Liver (tissue), 9 donors: ENCODE measurements around the gene ST3GAL4. TPM values are rescaled to one million over a fixed set of nuclear protein-coding genes. Genes with fewer than 3 reads are reported as not detected.
A peak's percentile ranks its signal among the peaks of the same experiment; 100 is the strongest.

Source experiments
- DNase-seq: peaks from one replicate; pipeline ENCODE4 v3.0.0-alpha.2; 2017; ENCODE audit warnings: low spot score
- H3K27ac ChIP-seq, 2 donors: one replicate each; pipeline ENCODE4 v1.7.0; 2013; ENCODE audit warnings: inconsistent platforms in 2 of 2, low read length in 2 of 2, control low read depth in 1 of 2, low read depth in 1 of 2, mild to moderate bottlenecking in 1 of 2
- H3K27me3 ChIP-seq, 4 donors: one replicate each; pipeline versions ENCODE4 v1.6.1 to v1.7.0; 2013; ENCODE audit warnings: low read length in 3 of 4, inconsistent platforms in 1 of 4, mild to moderate bottlenecking in 1 of 4, moderate library complexity in 1 of 4; ENCODE audit not compliant: control insufficient read depth in 4 of 4, insufficient read depth in 4 of 4
- H3K36me3 ChIP-seq, 4 donors: one replicate each; pipeline versions ENCODE4 v1.6.1 to v1.7.0; 2013; ENCODE audit warnings: low read length in 3 of 4, mild to moderate bottlenecking in 3 of 4, low read depth in 1 of 4, moderate library complexity in 1 of 4; ENCODE audit not compliant: control insufficient read depth in 4 of 4, insufficient read depth in 3 of 4
- H3K4me1 ChIP-seq, 4 donors: one replicate each; pipeline versions ENCODE4 v1.6.1 to v1.7.0; 2013; ENCODE audit warnings: low read length in 3 of 4, mild to moderate bottlenecking in 3 of 4, moderate library complexity in 1 of 4; ENCODE audit not compliant: control insufficient read depth in 4 of 4, insufficient read depth in 4 of 4
- H3K4me3 ChIP-seq, 3 donors: one replicate each; pipeline versions ENCODE4 v1.6.1 to v1.7.0; 2013; ENCODE audit warnings: low read length in 3 of 3, control low read depth in 1 of 3, low read depth in 1 of 3, mild to moderate bottlenecking in 1 of 3
- H3K9ac ChIP-seq, 2 donors: one replicate each; pipeline ENCODE4 v1.7.0; 2013; ENCODE audit warnings: low read length in 2 of 2, mild to moderate bottlenecking in 2 of 2, moderate library complexity in 2 of 2, control low read depth in 1 of 2, low read depth in 1 of 2
- H3K9me3 ChIP-seq, 4 donors: one replicate each; pipeline versions ENCODE4 v1.6.1 to v1.7.0; 2013; ENCODE audit warnings: low read length in 3 of 4; ENCODE audit not compliant: control insufficient read depth in 4 of 4
- NR2F2 ChIP-seq: IDR thresholded peaks from 2 replicates; pipeline ENCODE4 v1.6.1; 2016; ENCODE audit warnings: antibody characterized with exemption
- TAF1 ChIP-seq: conservative IDR thresholded peaks from 2 replicates; pipeline ENCODE4 v1.6.1; 2016; ENCODE audit warnings: antibody characterized with exemption, mild to moderate bottlenecking
- YY1 ChIP-seq: IDR thresholded peaks from 2 replicates; pipeline ENCODE4 v1.6.1; 2016; ENCODE audit warnings: antibody characterized with exemption, mild to moderate bottlenecking
- WGBS: extraction: QIAGEN DNeasy Blood & Tissue Kit; methylation state at CpG from one replicate; pipeline ENCODE4 v1.1.7; 2013; 5-methylcytosine and 5-hydroxymethylcytosine counted together
- polyA plus RNA-seq, 2 donors: library from polyadenylated mRNA; stranded (reverse) in 1 of 2; unstranded in 1 of 2; fragments of 200-250 nt in 1 of 2; fragments of >200 nt in 1 of 2; fragmentation: Nextera tagmentation in 1 of 2; extraction: Ambion mirVana in 1 of 2; gene quantifications; one replicate each; pipeline versions ENCODE4 v1.2.1 to v1.2.3, GENCODE V29; 2013 to 2015
- total RNA-seq, 2 donors: library from RNA; depleted of rRNA; stranded (reverse); fragments of >200 nt; gene quantifications; one replicate each; pipeline ENCODE4 v1.2.3, GENCODE V29; 2014
- TF ChIP-seq, protein P1 (sequence below): IDR thresholded peaks from 2 replicates; pipeline ENCODE4 v1.6.1; 2016; ENCODE audit warnings: antibody characterized with exemption, mild to moderate bottlenecking
- TF ChIP-seq, protein P2 (sequence below): IDR thresholded peaks from 2 replicates; pipeline ENCODE4 v1.6.1; 2016; ENCODE audit warnings: antibody characterized with exemption
- TF ChIP-seq, protein P3 (sequence below): fragments of 150-350 bp; IDR thresholded peaks from 2 replicates; pipeline ENCODE4 v1.5.1; 2017; ENCODE audit warnings: improper control_type of control experiment, low read depth, low read length; ENCODE audit not compliant: missing input control
- TF ChIP-seq, protein P4 (sequence below): IDR thresholded peaks from 2 replicates; pipeline ENCODE4 v1.6.1; 2016; ENCODE audit warnings: antibody characterized with exemption
- donor health status: healthy.
- donor health status: healthy.
- donor health status: healthy.
- donor health status: healthy.
- donor health status: healthy.

ST3GAL4 gene
- total and polyA plus RNA-seq, 4 donors, result 4.5 to 18.4 (median 10.6) TPM

DNA sequence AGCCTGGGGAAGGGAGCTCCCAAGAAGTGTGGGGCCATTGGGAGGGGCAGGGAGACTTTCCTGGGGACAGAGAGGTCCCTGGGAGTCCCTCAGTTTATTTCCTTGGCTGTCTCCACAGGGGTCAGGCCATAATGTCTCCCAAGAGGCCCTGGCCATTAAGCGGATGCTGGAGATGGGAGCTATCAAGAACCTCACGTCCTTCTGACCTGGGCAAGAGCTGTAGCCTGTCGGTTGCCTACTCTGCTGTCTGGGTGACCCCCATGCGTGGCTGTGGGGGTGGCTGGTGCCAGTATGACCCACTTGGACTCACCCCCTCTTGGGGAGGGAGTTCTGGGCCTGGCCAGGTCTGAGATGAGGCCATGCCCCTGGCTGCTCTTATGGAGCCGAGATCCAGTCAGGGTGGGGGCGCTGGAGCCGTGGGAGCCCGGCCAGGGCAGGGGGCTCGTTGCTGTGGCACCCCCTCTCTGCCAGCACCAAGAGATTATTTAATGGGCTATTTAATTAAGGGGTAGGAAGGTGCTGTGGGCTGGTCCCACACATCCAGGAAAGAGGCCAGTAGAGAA, 58.4 kb downstream of the ST3GAL4 start (continued):
- TF ChIP-seq, protein P1, sequence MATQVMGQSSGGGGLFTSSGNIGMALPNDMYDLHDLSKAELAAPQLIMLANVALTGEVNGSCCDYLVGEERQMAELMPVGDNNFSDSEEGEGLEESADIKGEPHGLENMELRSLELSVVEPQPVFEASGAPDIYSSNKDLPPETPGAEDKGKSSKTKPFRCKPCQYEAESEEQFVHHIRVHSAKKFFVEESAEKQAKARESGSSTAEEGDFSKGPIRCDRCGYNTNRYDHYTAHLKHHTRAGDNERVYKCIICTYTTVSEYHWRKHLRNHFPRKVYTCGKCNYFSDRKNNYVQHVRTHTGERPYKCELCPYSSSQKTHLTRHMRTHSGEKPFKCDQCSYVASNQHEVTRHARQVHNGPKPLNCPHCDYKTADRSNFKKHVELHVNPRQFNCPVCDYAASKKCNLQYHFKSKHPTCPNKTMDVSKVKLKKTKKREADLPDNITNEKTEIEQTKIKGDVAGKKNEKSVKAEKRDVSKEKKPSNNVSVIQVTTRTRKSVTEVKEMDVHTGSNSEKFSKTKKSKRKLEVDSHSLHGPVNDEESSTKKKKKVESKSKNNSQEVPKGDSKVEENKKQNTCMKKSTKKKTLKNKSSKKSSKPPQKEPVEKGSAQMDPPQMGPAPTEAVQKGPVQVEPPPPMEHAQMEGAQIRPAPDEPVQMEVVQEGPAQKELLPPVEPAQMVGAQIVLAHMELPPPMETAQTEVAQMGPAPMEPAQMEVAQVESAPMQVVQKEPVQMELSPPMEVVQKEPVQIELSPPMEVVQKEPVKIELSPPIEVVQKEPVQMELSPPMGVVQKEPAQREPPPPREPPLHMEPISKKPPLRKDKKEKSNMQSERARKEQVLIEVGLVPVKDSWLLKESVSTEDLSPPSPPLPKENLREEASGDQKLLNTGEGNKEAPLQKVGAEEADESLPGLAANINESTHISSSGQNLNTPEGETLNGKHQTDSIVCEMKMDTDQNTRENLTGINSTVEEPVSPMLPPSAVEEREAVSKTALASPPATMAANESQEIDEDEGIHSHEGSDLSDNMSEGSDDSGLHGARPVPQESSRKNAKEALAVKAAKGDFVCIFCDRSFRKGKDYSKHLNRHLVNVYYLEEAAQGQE, result no peak
- TF ChIP-seq, protein P2, sequence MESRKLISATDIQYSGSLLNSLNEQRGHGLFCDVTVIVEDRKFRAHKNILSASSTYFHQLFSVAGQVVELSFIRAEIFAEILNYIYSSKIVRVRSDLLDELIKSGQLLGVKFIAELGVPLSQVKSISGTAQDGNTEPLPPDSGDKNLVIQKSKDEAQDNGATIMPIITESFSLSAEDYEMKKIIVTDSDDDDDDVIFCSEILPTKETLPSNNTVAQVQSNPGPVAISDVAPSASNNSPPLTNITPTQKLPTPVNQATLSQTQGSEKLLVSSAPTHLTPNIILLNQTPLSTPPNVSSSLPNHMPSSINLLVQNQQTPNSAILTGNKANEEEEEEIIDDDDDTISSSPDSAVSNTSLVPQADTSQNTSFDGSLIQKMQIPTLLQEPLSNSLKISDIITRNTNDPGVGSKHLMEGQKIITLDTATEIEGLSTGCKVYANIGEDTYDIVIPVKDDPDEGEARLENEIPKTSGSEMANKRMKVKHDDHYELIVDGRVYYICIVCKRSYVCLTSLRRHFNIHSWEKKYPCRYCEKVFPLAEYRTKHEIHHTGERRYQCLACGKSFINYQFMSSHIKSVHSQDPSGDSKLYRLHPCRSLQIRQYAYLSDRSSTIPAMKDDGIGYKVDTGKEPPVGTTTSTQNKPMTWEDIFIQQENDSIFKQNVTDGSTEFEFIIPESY, result no peak

DNA sequence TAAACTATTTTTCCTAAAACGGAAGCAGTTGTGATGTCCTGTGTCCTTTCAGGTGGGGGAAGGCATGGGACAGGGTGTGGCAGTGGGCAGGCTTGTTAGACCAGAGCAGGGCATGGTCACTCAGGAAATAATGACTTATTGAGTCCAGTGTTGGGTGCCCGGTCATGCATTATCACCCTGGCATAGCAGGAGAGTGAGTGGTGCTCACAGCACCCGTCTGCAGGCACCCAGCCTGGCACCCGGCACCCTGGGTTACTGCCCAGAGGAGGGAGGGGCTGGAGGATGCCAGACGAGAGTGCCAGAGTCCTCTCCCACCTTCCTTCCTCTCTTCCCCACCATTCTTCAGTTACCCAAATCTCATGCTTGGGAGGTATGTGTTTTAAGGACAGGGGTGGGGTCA, 59.1 kb downstream of the ST3GAL4 start:
- Histone ChIP-seq H3K4me1 (peaks cover 0 to 3% (median 0%) of the 10 kb centered on the region in 4 donors), H3K4me3 (no peak overlapping the region), H3K9ac (no peak overlapping the region), H3K36me3 (peaks cover 0 to 24% (median 4%) of the 10 kb centered on the region in 4 donors), H3K9me3 (no peaks in the 10 kb centered on the region), H3K27me3 (no peaks in the 10 kb centered on the region), H3K27ac (peak overlapping the region; percentile 52 to 56)
- 83% methylated on average over 5 of the region's 5 CpGs for WGBS
- TF ChIP-seq, protein P1, result no peak
- TF ChIP-seq, protein P3, sequence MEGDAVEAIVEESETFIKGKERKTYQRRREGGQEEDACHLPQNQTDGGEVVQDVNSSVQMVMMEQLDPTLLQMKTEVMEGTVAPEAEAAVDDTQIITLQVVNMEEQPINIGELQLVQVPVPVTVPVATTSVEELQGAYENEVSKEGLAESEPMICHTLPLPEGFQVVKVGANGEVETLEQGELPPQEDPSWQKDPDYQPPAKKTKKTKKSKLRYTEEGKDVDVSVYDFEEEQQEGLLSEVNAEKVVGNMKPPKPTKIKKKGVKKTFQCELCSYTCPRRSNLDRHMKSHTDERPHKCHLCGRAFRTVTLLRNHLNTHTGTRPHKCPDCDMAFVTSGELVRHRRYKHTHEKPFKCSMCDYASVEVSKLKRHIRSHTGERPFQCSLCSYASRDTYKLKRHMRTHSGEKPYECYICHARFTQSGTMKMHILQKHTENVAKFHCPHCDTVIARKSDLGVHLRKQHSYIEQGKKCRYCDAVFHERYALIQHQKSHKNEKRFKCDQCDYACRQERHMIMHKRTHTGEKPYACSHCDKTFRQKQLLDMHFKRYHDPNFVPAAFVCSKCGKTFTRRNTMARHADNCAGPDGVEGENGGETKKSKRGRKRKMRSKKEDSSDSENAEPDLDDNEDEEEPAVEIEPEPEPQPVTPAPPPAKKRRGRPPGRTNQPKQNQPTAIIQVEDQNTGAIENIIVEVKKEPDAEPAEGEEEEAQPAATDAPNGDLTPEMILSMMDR, result no peak
- TF ChIP-seq NR2F2 (no peak), YY1 (no peak), TAF1 (no peak)
- TF ChIP-seq, protein P4, sequence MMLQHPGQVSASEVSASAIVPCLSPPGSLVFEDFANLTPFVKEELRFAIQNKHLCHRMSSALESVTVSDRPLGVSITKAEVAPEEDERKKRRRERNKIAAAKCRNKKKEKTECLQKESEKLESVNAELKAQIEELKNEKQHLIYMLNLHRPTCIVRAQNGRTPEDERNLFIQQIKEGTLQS, result no peak
- TF ChIP-seq, protein P2, result no peak
- DNase-seq, result no peak
